ENCODE data around the gene TRMT13. TPM values are rescaled to one million over a fixed set of nuclear protein-coding genes. Genes with fewer than 3 reads are reported as not detected.

TRMT13 gene
- total RNA-seq, 1 donor from 2014 or later, result 11.4 TPM

- H3K27ac Mint-ChIP-seq (ENCODE audit: unreplicated experiment), result no peak overlapping the region
- no peaks in the 10 kb centered on the region for H3K27me3 Mint-ChIP-seq (ENCODE audit: unreplicated experiment)
- no peaks in the 10 kb centered on the region for H3K9me3 Mint-ChIP-seq (ENCODE audit: unreplicated experiment)
- H3K36me3 Mint-ChIP-seq (ENCODE audit: unreplicated experiment), result no peaks in the 10 kb centered on the region
- no peak for DNase-seq
- H3K4me3 Mint-ChIP-seq (ENCODE audit: unreplicated experiment), result no peak overlapping the region
- peaks cover 2% of the 10 kb centered on the region for H3K4me1 Mint-ChIP-seq (ENCODE audit: low read depth, unreplicated experiment)
- TF ChIP-seq CTCF (IDR thresholded peaks at IDR 0.05; ENCODE audit: partially characterized antibody, unreplicated experiment), result no peak
These were observed 35.1 kb downstream of the TRMT13 start for GRCh38 chr1:100168051-100168450.

GRCh38 chr1:100177295-100178041, 44.5 kb downstream of the TRMT13 start:
- no peak overlapping the region for H3K27ac Mint-ChIP-seq (ENCODE audit: unreplicated experiment)
- H3K9me3 Mint-ChIP-seq (ENCODE audit: unreplicated experiment), result no peaks in the 10 kb centered on the region
- H3K4me3 Mint-ChIP-seq (ENCODE audit: unreplicated experiment), result no peak overlapping the region
- no peaks in the 10 kb centered on the region for H3K4me1 Mint-ChIP-seq (ENCODE audit: low read depth, unreplicated experiment)
- no peaks in the 10 kb centered on the region for H3K36me3 Mint-ChIP-seq (ENCODE audit: unreplicated experiment)
- DNase-seq, result no peak
- H3K27me3 Mint-ChIP-seq (ENCODE audit: unreplicated experiment), result peaks cover 4% of the 10 kb centered on the region
- no peak for TF ChIP-seq CTCF (IDR thresholded peaks at IDR 0.05; ENCODE audit: partially characterized antibody, unreplicated experiment)

GRCh38 chr1:100178091-100178490, 45.1 kb downstream of the TRMT13 start, which contains the start of gene LRRC39:
TSS of gene LRRC39 (minus strand) at chr1:100178256. CDS start at chr1:100168516, 9,740 bp downstream.
- no peak within 1 kb of the TSS for H3K4me3 Mint-ChIP-seq (ENCODE audit: unreplicated experiment)
- H3K36me3 Mint-ChIP-seq (ENCODE audit: unreplicated experiment), result no peaks in the 10 kb centered on the region
- TF ChIP-seq CTCF (IDR thresholded peaks at IDR 0.05; ENCODE audit: partially characterized antibody, unreplicated experiment), result no peak
- no peaks in the 10 kb centered on the region for H3K9me3 Mint-ChIP-seq (ENCODE audit: unreplicated experiment)
- no peak within 1 kb of the TSS for H3K27ac Mint-ChIP-seq (ENCODE audit: unreplicated experiment)
- DNase-seq, result no peak
- no peaks in the 10 kb centered on the region for H3K4me1 Mint-ChIP-seq (ENCODE audit: low read depth, unreplicated experiment)
- H3K27me3 Mint-ChIP-seq (ENCODE audit: unreplicated experiment), result peaks cover 4% of the 10 kb centered on the region

- DNase-seq, result no peak
- no peaks in the 10 kb centered on the region for H3K4me1 Mint-ChIP-seq (ENCODE audit: low read depth, unreplicated experiment)
These were observed 50.4 kb downstream of the TRMT13 start for GRCh38 chr1:100183370-100183769.

More at GRCh38 chr1:100183370-100183769, 50.4 kb downstream of the TRMT13 start:
- Mint-ChIP-seq H3K4me3 (ENCODE audit: unreplicated experiment) (no peak overlapping the region), H3K27me3 (ENCODE audit: unreplicated experiment) (no peaks in the 10 kb centered on the region), H3K9me3 (ENCODE audit: unreplicated experiment) (no peaks in the 10 kb centered on the region), H3K27ac (ENCODE audit: unreplicated experiment) (no peak overlapping the region), H3K36me3 (ENCODE audit: unreplicated experiment) (no peaks in the 10 kb centered on the region)
- no peak for TF ChIP-seq CTCF (IDR thresholded peaks at IDR 0.05; ENCODE audit: partially characterized antibody, unreplicated experiment)

All from glutamatergic neuron (in vitro differentiated cells).